Colonic mucosa (tissue), 4 donors: ENCODE results near the gene AKT1S1. TPM values are rescaled to one million over a fixed set of nuclear protein-coding genes. Genes with fewer than 3 reads are reported as not detected.
"Not testable (repeated sequence)": the region's sequence is repeated elsewhere in the genome, so short reads cannot be mapped to it uniquely, and the experiment has no call there.

ENCODE experiments used
- DNase-seq: peaks from one replicate; pipeline ENCODE4 v3.0.0-alpha.2; 2020
- H3K27ac ChIP-seq: fragments of 200-600 bp; one replicate; pipeline ENCODE4 v1.8.0; 2021
- H3K27me3 ChIP-seq: fragments of 200-600 bp; one replicate; pipeline ENCODE4 v1.8.0; 2021
- H3K36me3 ChIP-seq: fragments of 200-600 bp; one replicate; pipeline ENCODE4 v1.8.0; 2021
- H3K4me1 ChIP-seq: fragments of 200-600 bp; one replicate; pipeline ENCODE4 v1.8.0; 2021; ENCODE audit warnings: mild to moderate bottlenecking
- H3K4me3 ChIP-seq: fragments of 200-600 bp; one replicate; pipeline ENCODE4 v1.8.0; 2021
- H3K9ac ChIP-seq, 2 donors: one replicate each; pipeline ENCODE4 v1.7.0; 2013; ENCODE audit warnings: control low read depth in 2 of 2, low read depth in 2 of 2, low read length in 2 of 2
- H3K9me3 ChIP-seq: fragments of 200-600 bp; one replicate; pipeline ENCODE4 v1.8.0; 2021
- CTCF ChIP-seq: fragments of 200-600 bp; IDR thresholded peaks from one replicate; pipeline ENCODE4 v1.8.0; 2022; ENCODE audit warnings: antibody characterized with exemption, mild to moderate bottlenecking
- intact Hi-C: fragments of 100-400 bp; cut with DNase I; formaldehyde crosslinking; loops from one replicate; pipeline ENCODE4 v1.14.1; 2022
- total RNA-seq, 2 donors: library from RNA; stranded (reverse); fragmentation: NEBNext Ultra II Directional in 1 of 2; extraction: Animal tissue kit (Norgen Biotek cat#: 25700) in 1 of 2; gene quantifications; one replicate each; pipeline ENCODE4 v1.2.1, GENCODE V29; 2021
- donor health status: healthy.
- donor health status: DM: no; HTN: no; CAD: no.
- donor health status: DM: no; HTN: no; CAD: no.

The AKT1S1 gene
- total RNA-seq: 10 to 100 TPM; 32.7 to 74.9 TPM

GRCh38 chr19:49877020-49877878 lies at the start of gene AKT1S1, which contains the start of gene TBC1D17:
Gene AKT1S1, minus strand, starts transcription at chr19:49877355. Its CDS starts 4,060 bp downstream, at chr19:49873295.
Gene TBC1D17, plus strand, starts transcription at chr19:49877702. Its CDS starts 22 bp downstream, at chr19:49877724.
- Histone ChIP-seq H3K4me3 (peak within 1 kb of the TSS; percentile 81), H3K27me3 (no peaks in the 10 kb centered on the region), H3K9me3 (no peaks in the 10 kb centered on the region), H3K4me1 (peaks cover 4% of the 10 kb centered on the region), H3K27ac (peak within 1 kb of the TSS; percentile 97), H3K36me3 (peaks cover 3% of the 10 kb centered on the region), H3K9ac (peak within 1 kb of the TSS; percentile 99 to 100)
- intact Hi-C loops: no loop called here
- peak; percentile 98 for DNase-seq
- TF ChIP-seq CTCF: no peak

- intact Hi-C loops: no loop called here
- no peak for DNase-seq
- Histone ChIP-seq H3K4me3 (no peak overlapping the region), H3K9me3 (no peaks in the 10 kb centered on the region), H3K4me1 (peaks cover 7% of the 10 kb centered on the region), H3K27ac (no peak overlapping the region), H3K27me3 (no peaks in the 10 kb centered on the region), H3K9ac (no peak overlapping the region), H3K36me3 (peaks cover 8% of the 10 kb centered on the region)
- TF ChIP-seq CTCF: no peak
These were observed 49.4 kb upstream of the AKT1S1 start for GRCh38 chr19:49926515-49926914.

- Histone ChIP-seq H3K4me3 (no peak overlapping the region), H3K36me3 (peaks cover 8% of the 10 kb centered on the region), H3K4me1 (peaks cover 7% of the 10 kb centered on the region), H3K9ac (no peak overlapping the region), H3K27ac (no peak overlapping the region), H3K9me3 (no peaks in the 10 kb centered on the region), H3K27me3 (no peaks in the 10 kb centered on the region)
- intact Hi-C loops: no loop called here
- no peak for DNase-seq
- no peak for TF ChIP-seq CTCF
These were observed 48.3 kb upstream of the AKT1S1 start for GRCh38 chr19:49925486-49925885.

- DNase-seq, H3K4me3 ChIP-seq, H3K36me3 ChIP-seq, intact Hi-C loops, H3K27ac ChIP-seq, H3K27me3 ChIP-seq, H3K4me1 ChIP-seq, H3K9ac ChIP-seq, H3K9me3 ChIP-seq: not testable (repeated sequence)
These were observed 47.7 kb upstream of the AKT1S1 start for GRCh38 chr19:49924881-49925210.

GRCh38 chr19:49924004-49924880 lies 47.1 kb upstream of the AKT1S1 start:
- TF ChIP-seq CTCF: no peak
- Histone ChIP-seq H3K9ac (no peak overlapping the region), H3K4me1 (peaks cover 7% of the 10 kb centered on the region), H3K9me3 (no peaks in the 10 kb centered on the region), H3K27me3 (no peaks in the 10 kb centered on the region), H3K4me3 (no peak overlapping the region), H3K27ac (no peak overlapping the region), H3K36me3 (peaks cover 8% of the 10 kb centered on the region)
- DNase-seq: no peak
- intact Hi-C loops: no loop called here
